Subcutaneous adipose tissue (tissue), 4 donors: Measurements from ENCODE around the gene CDC23. TPM values are rescaled to one million over a fixed set of nuclear protein-coding genes. Genes with fewer than 3 reads are reported as not detected.

ENCODE experiments used
- total RNA-seq, 4 donors: library from RNA; depleted of rRNA; stranded (reverse); fragments of >200 nt; gene quantifications; one replicate each; pipeline ENCODE4 v1.1.0, GENCODE V29; 2016
- TF ChIP-seq, protein P1 (sequence below): fragments of 450-650 bp; IDR thresholded peaks from one replicate; pipeline ENCODE4 v1.5.1; 2016; ENCODE audit warnings: low read depth, mild to moderate bottlenecking, control low read depth, antibody characterized with exemption, moderate library complexity

Gene CDC23
- total RNA-seq, 4 donors from 2014 or later: 13.0 to 19.2 (median 17.3) TPM

DNA sequence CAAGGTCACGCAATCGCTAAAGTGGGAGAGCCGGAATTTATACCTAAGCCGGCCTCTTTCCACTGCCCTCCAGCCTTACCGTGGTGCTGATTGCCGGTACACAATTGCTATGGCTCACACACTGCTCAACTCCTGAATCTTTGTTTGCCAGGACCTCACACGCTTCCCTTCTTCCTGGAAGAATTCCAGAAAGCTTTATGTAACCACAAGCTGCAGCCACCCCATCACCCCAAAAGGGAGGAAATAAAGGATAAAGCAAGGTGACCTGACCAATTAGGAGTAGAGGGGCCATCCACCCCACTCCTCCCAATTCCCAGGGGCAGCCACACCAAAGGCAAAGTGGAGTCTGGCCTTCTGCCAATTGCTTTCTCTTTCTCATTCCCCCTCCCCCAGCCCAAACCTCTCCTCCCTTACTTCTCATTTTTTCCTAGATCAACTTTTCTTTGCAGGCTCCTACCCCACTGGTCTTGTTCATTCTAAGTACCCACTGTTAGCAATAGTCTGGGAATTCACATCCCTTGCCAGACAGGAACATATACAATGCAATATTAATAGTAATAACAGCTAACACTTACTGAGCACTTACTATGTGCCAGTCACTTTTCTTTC lies 18.0 kb upstream of the CDC23 start:
- TF ChIP-seq, protein P1, sequence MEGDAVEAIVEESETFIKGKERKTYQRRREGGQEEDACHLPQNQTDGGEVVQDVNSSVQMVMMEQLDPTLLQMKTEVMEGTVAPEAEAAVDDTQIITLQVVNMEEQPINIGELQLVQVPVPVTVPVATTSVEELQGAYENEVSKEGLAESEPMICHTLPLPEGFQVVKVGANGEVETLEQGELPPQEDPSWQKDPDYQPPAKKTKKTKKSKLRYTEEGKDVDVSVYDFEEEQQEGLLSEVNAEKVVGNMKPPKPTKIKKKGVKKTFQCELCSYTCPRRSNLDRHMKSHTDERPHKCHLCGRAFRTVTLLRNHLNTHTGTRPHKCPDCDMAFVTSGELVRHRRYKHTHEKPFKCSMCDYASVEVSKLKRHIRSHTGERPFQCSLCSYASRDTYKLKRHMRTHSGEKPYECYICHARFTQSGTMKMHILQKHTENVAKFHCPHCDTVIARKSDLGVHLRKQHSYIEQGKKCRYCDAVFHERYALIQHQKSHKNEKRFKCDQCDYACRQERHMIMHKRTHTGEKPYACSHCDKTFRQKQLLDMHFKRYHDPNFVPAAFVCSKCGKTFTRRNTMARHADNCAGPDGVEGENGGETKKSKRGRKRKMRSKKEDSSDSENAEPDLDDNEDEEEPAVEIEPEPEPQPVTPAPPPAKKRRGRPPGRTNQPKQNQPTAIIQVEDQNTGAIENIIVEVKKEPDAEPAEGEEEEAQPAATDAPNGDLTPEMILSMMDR: no peak

DNA sequence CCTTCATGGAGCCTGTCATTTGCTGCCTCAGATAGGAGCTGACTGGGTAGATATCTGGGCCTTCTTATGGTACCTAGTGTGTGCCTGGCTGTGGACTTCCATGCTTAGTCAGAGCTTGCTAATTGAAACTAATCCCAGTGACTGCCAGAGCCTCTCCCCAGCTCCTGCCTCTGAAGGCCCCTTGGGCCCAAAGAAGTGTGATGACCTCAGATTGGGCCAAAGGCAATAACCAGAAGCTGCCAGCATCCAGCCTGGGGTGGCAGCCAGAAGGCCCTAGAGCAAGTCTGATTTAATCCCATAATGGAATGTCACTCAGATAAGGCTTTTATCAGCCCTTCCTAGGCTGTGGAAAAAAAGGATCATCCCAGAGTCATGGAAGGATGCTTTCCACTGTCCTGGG lies 17.1 kb upstream of the CDC23 start:
- TF ChIP-seq, protein P1: no peak

- TF ChIP-seq, protein P1: no peak
Observed at GRCh38 chr5:138229387-138229786, 16.3 kb upstream of the CDC23 start.

DNA sequence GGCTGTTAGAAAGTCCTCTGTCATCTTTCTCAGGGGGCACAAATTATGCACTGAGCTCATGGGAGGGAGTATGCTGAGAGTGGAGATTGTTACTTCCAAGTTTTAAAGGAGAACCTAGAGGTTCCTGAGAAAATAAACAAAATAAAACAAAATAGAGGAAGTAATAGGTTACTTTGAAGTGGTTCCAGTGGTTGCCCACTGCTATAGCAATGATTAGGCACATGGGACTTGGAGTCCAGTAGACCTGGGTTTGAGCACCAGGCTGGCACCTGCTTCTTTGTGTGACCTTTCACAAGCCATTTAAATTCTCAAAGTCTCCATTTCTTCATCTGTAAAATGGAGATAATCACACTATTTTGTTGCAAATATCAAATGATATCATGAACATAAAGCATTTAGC lies 13.8 kb upstream of the CDC23 start:
- TF ChIP-seq, protein P1: no peak

- TF ChIP-seq, protein P1: no peak
Observed at GRCh38 chr5:138224712-138225111, 11.6 kb upstream of the CDC23 start.

DNA sequence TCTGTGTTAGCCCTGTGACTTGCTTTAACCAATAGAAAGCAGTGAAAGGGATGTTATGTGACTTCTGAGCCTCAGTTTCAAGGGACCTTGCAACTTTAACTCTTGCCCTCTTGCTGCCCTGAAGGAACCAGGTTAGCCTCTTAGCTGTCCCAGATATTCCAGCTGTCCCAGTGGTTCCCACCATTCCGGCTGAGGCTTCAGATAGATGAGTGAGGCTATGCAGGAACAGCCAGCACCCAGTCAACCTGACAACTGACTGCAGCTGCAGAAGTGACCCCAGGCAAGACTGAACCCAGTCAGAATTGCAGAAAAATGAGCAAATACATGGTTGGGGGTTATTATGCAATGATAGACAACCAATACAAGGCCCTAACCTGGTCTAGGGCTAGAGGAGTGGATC lies 10.4 kb upstream of the CDC23 start:
- TF ChIP-seq, protein P1: no peak

- TF ChIP-seq, protein P1: no peak
Observed at GRCh38 chr5:138216799-138217198, 3.7 kb upstream of the CDC23 start.
